Inflammatory macrophage (primary cell): ENCODE results near the gene ANKRD13B.

Source experiments
- DNase-seq, 2 donors: peaks; one replicate each; pipeline ENCODE4 v3.0.0-alpha.2; 2020 to 2022

ANKRD13B gene

DNA sequence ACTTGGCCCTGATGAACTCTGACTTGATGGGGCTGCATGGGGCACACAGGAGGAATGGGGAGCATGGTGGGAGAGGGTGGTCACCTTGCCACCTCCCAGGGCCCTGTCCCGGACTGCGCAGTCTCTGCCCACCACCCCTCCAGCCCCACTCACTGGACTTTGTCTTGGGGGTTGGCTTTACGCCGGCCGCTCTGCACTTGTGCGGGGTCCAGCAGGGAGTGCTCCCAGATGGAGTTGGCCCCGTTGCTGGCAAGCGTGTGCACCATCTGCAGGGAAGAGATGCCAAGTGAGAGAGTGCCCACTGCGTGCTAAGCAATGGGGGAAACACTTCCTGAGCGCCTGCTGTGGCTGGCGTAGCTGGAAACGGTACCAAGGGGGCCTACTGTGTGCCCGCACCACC, 10.2 kb upstream of the ANKRD13B start:
- DNase-seq = no peak

DNA sequence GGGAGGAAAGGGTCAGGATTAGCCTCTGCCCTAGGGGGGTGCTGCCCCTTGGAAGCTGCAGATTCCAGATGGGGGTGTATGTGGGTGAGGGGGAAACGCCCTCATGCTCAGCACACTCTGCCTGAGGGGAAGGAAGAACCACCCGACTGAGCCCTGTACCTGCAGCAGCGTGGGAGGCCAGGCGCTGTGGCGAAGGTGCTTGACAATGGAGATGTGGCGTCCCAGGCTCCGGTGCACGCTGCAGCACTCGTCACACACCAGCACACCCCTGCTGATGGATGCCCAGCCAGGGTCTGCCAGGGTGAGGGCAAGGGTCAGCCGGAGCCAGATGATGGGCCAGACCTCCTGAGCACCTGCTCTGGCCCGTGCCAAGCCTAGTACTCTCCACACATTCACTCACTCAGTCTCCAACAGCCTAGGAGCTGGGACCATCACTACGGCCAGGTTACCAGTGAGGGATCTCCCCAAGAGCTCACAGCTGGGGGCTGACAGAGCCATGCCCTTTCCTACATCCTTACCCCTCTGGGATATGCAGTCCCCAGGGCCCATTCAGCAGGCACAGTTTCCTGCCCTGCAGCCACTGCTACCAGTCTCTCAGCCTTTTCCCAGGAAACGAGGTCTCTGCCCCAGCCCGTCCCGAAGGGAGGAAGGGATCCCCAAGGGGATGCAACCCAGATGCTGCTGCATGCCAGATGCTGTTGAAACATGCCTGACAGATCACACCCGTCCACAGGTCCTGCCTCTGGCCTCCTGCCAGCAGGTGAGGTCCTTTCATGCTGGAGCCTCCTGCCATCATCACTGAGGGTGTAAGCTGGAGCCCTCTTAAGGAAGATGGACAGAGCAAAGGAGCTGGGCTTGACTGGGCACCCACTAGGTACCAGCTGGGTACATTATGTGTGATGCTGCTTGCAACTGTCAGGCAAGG, 9.3 kb upstream of the ANKRD13B start:
- DNase-seq = no peak

DNA sequence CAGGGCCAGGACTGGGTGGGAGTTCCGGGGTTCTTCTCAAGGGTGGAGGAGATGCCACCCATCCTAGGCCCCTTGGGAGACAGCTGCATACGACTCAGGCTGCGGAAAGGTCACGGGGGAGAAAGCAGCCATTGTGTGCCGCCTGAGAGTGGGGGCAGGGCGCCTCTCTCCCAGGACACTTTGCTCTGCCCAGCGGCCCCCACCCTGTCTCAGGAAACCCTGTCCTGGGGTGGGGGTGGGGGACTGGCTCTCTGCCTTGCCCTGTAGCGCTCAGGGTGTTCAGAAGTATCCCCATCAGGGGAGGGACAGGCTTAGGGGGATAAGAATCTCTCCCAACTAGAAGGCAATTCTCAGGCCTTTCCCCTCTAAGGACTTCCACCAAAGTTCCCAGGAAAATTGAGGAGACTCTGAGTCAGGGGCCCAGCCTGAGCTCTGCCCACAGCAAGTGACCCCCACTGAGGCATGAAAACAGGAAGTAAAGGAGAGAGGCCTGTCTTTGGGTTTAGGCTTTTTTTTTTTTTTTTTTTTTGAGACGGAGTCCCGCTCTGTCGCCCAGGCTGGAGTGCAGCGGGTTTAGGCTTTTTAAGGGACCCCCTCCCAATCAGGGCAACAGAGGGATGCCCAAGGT, 8.4 kb upstream of the ANKRD13B start:
- DNase-seq = no peak

DNA sequence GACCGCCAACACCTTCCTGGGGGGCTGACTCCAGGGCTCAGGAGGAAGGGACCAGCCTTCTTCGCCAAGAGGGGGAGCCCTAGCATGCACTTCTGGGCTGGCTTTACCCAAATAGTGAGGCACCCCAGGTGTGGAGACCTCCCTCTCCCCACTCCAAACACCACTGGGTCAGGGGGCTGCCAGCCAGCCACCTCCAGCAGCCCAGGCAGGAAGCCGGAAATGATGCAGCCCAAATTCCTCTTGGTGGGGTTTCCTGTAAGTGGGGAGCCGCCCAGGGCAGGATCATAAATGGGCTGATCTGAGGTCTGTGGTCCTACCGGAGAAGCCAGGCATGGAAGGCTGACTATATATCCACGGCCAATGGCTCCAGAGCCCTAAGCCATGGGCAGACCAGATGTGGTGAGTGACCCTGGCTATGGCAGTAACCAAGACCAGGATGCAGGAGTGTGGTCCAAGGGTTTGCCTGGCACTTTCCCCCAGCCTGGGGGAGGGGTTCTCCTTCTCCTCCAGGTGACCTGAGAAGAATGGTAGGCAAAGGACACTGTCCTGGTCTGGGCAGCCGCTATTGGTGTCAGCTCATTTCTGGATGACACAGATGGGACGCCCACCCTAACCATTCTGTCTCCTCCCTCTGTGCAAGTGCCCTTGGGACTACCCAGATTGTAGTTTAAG, 7.7 kb upstream of the ANKRD13B start:
- peak in 1 of 2 donors; percentile 19 for DNase-seq

DNA sequence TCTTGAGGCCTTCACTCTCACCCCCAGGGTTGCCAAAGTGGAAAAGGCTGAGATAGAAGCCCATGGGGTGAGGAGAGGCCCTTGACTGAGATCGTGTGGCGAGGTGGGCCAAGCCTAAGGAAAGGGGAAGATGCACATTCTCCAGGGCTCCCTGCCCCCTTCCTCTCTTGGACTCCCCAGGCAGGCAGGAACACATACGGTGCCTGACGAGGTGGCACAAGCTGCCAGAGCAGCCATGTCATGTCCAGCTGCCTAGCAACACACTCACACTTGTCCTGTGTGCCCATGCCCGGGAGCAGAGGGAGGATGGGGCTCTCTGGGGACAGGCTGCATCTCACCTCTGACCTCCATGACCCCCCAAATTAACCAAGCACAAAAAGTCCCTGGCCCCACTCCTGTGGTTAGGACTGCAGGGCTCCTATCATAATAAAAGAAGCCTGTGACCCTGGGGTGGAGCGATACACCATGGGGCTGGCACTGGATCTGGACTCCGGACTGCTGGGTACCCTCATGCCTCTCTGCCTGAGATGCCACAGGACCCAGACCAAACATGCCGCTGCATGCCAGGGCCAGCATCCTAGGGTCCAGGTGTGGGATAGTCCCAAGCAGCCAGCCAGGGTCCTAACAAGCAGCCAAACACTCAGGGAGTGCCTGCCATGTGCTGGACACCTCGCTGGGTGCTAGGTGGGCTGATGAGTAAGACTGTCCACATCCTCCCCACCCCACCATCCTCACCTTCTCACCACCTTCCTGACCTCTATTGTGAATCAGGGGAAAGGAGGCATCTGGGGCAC, 6.1 kb upstream of the ANKRD13B start:
- no peak for DNase-seq

DNA sequence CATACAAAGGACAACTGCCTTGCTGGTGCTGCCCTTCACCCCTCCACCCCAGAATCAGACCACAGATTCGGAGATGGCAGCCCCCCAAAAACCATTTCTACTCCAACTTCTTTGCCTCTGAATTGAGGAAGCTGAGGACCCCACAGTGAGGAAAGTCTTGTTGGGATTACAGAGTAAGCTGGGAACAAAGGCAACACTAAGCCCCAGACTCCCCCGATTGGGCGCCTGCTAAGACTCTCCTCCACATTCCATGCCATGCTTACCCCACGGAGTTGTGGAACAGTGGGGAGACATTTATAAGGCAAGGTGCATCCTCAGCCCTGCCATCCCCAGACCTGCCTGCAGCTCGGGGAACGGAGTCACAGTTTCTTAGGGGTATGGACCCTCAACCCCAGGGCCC, 5.3 kb upstream of the ANKRD13B start:
- no peak for DNase-seq

DNA sequence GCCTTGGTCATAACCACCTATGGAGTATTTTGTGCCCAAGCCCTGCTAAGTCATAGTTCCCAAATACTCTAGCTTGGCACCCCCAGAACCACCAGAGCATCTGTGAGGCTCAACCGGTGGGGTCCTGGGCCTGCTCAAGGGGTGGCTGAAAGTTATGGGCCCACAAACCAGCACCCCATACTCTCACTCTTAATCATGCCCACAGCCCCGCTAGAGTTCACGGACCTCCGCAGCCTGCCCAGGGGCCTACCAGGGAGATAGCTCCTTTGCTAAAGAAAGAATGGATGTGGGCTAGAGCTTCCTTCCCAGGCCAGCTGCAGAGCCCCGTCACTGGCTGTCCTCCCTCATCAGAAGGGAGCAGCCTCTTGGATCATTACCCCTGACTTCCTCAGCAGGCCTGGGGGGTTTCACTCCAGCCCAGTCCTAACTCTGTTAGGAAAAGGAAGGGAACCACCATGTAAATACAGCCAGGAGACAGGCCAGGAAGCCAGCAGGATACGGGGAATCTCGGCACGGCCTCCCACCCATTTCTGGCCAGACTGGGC, 4.8 kb upstream of the ANKRD13B start:
- no peak for DNase-seq

DNA sequence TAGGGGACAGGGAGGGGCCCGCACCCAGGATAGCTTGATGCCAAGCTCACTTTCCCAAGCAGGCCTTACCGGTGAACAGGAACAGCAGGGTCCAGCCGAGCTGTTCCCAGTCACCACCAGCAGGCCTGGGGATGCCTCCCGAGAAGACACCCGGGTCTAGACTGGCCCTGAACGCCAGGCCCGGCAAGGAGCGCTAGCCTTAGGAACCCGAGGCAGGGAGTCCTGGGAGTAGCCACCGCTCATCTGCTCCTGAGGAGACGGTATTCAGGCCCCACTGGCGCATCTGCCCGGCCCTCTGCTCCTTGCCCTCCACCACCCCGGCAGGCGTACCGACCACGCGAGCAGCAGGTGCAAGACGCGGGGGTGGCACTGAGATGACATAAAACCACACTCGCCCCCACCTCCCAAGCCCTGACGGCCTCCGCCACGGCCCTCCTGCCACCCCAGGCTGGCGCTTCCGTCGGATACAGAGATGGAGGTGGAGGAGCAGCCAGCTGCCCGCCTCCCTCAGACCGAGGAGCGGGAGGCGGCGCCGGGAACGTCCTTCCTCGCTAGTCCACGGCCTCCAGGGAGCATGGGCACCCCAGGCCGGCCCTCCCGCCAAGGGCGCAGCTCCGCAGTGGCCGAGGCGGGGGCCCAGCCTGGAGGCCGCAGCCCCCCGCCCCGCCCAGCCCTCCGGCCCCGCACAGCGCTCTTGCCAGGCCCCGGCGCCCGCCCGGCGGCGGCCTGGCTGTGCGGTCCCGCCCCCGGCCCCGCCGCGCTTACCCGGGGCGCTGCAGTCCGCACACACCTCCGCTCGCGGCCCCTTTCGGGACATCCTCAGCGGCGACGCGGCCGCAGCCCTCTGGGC, 4.1 kb upstream of the ANKRD13B start:
- peak in 1 of 2 donors; percentile 45 for DNase-seq

DNA sequence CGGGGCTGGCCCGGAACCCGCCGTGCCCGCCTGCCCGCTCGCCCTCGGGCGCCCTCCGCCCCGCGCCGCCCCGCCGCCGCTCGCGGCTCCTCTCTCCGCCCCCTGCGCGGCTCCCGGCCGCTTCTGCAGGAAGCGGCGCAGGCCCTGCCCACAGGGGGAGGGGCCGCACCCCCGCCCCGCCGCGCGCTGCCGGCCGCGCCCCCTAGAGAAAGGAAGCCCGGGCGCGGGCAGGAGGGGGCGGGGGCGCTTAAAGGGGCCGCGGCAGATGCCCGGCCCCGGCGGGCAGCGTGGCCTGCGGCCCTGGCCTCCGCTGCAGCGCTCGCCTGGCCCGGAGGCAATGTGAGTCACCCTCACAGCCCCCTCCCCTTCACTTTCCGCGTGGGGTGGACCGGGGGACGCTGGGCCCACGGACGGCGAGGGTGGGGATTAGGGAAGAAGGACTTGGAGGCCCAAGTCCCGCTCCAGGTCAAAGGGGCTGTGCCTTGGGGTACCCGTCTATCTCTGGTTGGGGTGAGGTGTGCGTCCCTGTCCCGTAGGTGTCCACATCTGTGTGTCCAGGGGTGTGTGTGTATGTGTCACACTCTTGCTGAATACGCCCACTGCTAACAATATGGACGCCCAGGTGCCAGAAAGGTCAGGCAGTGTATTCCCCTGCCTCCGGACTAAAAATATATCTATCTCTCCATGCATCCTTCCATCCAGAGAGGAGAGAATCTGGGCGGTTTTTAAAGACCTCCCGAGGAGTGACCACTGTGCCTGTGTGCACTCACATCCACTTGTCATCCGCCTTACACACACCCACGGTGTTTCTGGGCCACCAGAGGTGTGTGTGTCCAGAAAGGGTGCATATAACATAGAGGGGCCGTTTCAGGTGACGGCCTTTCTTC, 3.2 kb upstream of the ANKRD13B start, which contains the start of gene GIT1:
TSS of gene GIT1 (minus strand) at position 125 of the 887 bp plus-strand sequence. CDS start 270 bp downstream, outside the sequence.
- DNase-seq = peak; percentile 88 to 93

DNA sequence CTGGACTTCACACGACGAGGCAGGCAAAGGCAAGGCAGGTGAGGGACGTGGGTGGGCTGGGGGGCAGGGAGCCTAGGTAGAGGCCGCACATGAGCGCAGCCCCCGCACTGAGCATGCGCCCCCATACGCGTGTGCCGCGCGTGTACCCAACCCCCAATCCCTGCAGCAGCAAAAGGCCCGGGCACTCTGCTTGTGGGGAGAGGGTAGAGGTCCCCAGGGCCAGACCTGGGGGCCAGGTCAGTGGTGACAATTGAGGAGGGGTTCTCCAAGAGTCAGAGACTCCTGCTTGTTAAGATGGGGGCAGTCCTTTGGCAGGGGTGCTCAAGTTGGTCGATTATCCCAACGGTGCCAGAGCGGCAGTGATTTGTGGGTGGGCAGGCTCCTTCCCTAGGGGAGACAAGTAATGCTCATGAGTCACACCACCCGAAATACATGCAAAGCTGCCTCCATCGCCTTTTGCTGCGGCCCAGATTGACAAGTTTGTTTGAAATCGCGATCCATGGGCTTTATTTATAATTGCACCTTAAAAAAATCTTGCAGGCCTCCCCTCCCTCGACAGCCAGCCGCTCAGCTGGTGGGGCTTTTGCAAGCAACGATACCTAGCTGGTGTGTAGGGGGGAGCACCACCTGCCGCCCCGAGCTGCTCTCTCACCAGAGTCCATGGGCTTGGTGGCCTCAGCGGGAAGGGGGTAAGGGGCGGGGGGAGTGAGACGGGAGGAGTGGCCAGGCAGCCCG, 2.4 kb upstream of the ANKRD13B start:
- DNase-seq = peak; percentile 29 to 71

DNA sequence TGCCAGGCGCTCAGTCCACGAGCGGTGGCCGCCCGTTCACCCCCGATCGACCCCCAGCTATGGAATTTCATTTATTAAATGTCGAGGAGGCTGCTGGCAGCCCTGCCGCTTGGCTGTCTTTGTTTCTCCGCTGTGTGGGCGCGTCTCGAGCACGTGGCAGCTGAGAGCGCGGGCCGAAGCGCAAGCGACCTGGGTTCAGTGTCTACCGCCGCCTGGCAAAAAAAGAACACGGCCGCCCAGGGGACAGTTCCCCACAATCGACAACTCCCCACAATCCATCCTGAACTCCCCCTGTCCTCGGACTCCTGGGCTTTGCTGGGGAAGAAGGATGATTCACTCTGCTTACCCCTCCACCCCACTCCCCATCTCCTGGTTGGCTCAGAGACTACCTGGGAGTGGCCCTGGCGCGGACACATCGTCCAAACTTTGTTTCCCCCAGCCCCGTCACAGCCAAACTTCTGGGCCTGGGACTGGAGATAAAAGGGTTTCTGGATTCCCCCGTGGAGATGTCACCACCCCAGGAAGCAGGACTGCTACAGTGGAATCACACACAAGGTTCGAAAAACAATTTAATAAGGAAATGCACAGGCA, 1.7 kb upstream of the ANKRD13B start:
- peak; percentile 15 to 56 for DNase-seq

DNA sequence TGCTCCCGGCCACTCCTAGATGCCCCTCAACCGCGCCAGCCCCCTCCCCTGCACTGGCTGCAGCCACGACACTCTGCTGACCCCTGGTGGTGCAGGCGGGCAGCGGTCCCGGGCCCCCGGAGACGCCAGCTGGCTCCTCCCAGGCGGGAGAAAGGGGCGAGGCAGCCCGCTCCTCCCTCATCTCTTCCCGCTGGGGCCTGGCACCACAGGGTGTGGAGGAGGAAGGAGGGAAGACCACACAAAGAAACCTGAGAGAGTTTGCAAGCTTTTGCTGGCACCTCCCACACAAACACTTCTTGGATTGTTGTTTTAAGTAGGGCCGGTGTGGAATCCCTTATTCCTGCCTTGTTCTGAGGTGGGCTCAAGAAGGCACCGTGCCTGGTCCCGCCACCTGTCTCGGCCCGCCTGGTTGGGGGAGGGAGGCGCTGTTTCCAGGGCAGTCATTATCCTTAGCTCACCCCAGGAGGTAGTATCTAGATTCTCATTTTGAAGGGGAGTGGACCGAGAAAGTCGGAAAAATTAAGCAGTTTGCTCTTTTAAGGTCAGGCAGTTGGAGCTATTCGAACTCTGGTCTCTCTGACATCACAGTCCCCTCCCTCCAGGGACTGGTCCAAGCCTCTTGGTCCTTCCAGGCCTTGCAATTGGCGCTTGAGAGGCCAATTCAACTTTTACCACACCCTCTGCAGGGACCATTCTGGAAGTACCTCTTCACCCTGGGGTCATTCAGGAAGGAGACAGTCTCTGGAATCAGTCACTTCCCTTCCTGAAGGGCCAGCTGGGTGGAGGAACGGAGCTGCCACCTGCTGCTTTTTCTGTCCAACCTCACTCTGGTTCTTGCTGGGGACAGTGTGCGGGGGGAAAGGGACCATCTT, 959 bp upstream of the ANKRD13B start:
- peak; percentile 64 to 65 for DNase-seq

DNA sequence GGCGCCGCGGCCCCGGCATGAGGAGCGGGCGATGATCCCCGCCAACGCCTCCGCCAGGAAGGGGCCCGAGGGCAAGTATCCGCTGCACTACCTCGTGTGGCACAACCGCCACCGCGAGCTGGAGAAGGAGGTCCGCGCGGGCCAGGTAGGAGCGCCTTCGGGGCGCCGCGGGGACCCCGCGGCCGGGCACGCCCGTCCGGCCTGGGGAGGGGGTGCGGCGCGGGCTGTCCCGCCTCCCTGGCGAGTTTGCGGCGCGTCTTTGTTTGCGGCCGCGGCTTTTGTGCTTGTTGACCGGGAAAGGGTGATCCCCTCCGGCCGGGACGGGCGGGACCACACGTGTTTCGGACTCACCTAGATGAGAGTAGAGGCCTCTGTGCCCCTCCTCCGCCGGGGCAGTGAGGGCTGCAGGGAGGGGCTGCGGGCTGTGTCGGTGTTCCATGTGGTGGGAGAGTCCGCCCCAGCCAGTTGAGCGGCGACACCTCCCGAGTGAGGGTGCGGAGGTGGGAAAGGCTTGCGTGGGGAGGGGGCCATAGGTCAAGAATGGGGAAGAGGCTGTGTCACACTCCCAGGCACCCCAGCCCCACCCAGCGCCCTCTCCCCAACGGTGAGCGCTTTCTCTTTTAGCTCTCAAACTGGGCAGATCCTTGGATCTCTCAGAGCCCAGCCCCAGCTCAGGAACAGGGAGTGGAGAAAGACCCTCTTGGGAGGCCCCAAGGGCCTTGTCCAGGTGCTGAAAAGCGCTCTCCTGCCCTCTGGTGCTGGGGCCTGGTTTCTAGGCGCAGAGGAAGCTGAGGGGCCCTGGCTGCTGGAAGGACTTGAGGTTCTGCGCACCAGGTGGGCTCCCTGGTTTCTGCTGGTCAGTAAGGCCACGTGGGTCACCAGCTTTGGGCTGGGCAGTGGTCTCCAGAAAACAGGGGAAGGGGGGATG, 923 bp downstream of the ANKRD13B start:
- no peak for DNase-seq

DNA sequence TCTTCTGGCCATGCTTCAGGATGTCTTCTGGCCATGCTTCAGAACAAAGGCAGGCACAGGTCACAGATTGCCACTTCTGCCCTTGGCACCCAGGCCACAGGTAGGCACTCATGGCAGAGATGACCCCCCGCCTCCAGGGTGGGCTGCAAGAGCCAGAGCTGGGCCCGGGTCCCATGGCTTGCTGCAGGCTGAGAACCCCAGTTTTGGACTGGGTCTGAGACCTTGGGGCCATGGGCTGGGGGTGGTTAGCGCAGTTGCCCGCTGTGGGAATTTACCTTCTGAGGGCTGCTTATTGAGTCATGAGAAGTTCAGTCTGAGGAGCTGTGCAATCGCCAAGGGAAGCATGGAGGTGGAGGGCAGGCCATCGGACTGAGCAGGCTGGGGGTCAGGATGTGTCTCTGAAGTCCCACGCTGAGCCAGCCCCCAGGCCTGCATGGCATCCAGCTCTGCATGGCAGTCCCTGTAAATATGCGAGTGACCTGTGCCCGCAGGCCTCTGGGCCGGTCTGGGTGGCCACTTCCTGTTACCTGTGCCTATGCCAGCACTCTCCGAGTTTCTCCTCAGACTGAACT, 1.7 kb downstream of the ANKRD13B start:
- no peak for DNase-seq

DNA sequence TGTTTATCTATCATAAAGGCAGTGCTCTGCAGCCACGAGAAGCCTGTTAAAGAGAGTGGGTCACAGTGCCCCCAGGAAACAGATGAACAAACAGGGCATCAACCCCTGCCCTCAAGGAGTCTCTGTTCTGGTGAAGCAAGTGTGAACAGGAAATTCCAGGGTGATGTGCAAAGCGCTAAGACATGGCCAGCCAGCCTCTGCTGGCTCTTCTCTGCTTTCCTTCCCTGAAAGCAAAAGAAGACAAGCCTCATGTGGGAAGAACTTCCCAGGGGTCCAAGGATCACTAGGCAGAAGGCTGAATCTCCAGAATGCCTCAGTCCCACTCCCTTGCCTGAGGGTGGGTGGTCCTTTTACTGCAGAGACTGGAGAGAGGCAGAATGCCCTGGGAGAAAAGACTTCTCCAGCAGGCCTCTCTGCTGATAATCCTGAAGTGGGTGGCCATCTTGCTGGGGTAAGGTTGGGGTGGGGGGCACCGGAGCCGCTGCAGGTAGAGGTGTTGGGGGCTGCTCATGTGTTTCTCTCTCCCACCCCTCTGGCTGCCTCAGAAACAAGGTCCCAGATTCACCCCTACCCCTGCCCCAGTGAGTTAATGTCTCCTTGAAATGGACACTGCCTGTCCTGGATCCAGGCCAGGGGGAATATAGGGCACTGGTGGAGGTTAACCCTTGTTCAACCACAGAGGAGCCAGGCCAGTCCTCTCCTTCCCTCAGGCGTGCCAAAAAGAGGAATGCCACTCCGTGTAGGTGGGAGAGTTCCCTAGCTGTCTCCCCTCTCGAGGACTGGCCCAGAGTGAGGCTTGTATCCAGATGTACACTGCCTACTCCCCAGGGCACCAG, 2.4 kb downstream of the ANKRD13B start:
- DNase-seq = no peak
